SJCRH30 (cell line): Measurements from ENCODE around the gene CRYBB1. TPM values are rescaled to one million over a fixed set of nuclear protein-coding genes. Genes with fewer than 3 reads are reported as not detected.

Experiments
- DNase-seq, 2 experiments: peaks; one replicate each; pipeline ENCODE4 v3.0.0-alpha.2; 2015 to 2020
- H3K27ac ChIP-seq: fragments of 250-450 bp; sonication (Bioruptor Pico); 2 replicates; pipeline ENCODE4 v1.5.1; 2020; ENCODE audit warnings: mild to moderate bottlenecking, moderate library complexity
- H3K27me3 ChIP-seq: fragments of 250-450 bp; sonication (Bioruptor Pico); 2 replicates; pipeline ENCODE4 v1.5.1; 2020; ENCODE audit warnings: mild to moderate bottlenecking, moderate library complexity
- H3K36me3 ChIP-seq: fragments of 250-450 bp; sonication (Bioruptor Pico); 2 replicates; pipeline ENCODE4 v1.5.1; 2020; ENCODE audit warnings: mild to moderate bottlenecking, moderate library complexity
- H3K4me1 ChIP-seq: fragments of 250-450 bp; sonication (Bioruptor Pico); 2 replicates; pipeline ENCODE4 v1.5.1; 2020; ENCODE audit warnings: mild to moderate bottlenecking, moderate library complexity
- H3K4me3 ChIP-seq: fragments of 250-450 bp; sonication (Bioruptor Pico); 2 replicates; pipeline ENCODE4 v1.5.1; 2020; ENCODE audit warnings: mild to moderate bottlenecking, moderate library complexity
- H3K9me3 ChIP-seq: fragments of 250-450 bp; sonication (Bioruptor Pico); replicated peaks from 2 replicates; pipeline ENCODE4 v1.5.1; 2020; ENCODE audit warnings: mild to moderate bottlenecking, moderate library complexity
- total RNA-seq: library from RNA; depleted of rRNA; stranded (reverse); fragments of >200 nt; shearing (Covaris generic); gene quantifications from 2 replicates; pipeline ENCODE4 v1.2.3, GENCODE V29; 2014; rRNA removed

CRYBB1 gene
- 0.30 and 0.48 TPM in 2 replicates for total RNA-seq

- Histone ChIP-seq H3K27me3 (peaks cover 6% of the 10 kb centered on the region), H3K4me1 (peaks cover 23% of the 10 kb centered on the region), H3K27ac (no peak within 1 kb of the TSS), H3K4me3 (no peak within 1 kb of the TSS), H3K9me3 (no peaks in the 10 kb centered on the region), H3K36me3 (no peaks in the 10 kb centered on the region)
- DNase-seq, result no peak
Observed at GRCh38 chr22:26617271-26618199, at the start of gene CRYBB1. Gene CRYBB1 (minus strand): TSS chr22:26618027. CDS start chr22:26616319, 1,708 bp downstream.

- DNase-seq, result no peak
- no peak overlapping the region for H3K27ac ChIP-seq
- H3K4me1 ChIP-seq, result peaks cover 28% of the 10 kb centered on the region; the same call in 1 of the 2 replicates
- H3K36me3 ChIP-seq, result no peaks in the 10 kb centered on the region
- no peak overlapping the region for H3K4me3 ChIP-seq
- no peaks in the 10 kb centered on the region for H3K27me3 ChIP-seq
- no peaks in the 10 kb centered on the region for H3K9me3 ChIP-seq
Observed at GRCh38 chr22:26667140-26667539, 49.3 kb upstream of the CRYBB1 start.

- no peaks in the 10 kb centered on the region for H3K9me3 ChIP-seq
- no peaks in the 10 kb centered on the region for H3K36me3 ChIP-seq
- no peak overlapping the region for H3K4me3 ChIP-seq
- H3K4me1 ChIP-seq, result peaks cover 16% of the 10 kb centered on the region; the same call in 1 of the 2 replicates
- no peak for DNase-seq
- H3K27ac ChIP-seq, result no peak overlapping the region
- no peaks in the 10 kb centered on the region for H3K27me3 ChIP-seq
Observed at GRCh38 chr22:26665813-26666231, 48.0 kb upstream of the CRYBB1 start.

- no peak for DNase-seq
- H3K27me3 ChIP-seq, result no peaks in the 10 kb centered on the region
- H3K4me3 ChIP-seq, result no peak overlapping the region
- no peaks in the 10 kb centered on the region for H3K9me3 ChIP-seq
- no peaks in the 10 kb centered on the region for H3K36me3 ChIP-seq
- H3K4me1 ChIP-seq, result peaks cover 11% of the 10 kb centered on the region; the same call in 1 of the 2 replicates
- H3K27ac ChIP-seq, result no peak overlapping the region
Observed at GRCh38 chr22:26663374-26663923, 45.6 kb upstream of the CRYBB1 start.

- no peak for DNase-seq
- Histone ChIP-seq H3K4me3 (no peak overlapping the region), H3K27me3 (no peaks in the 10 kb centered on the region), H3K9me3 (no peaks in the 10 kb centered on the region), H3K27ac (no peak overlapping the region), H3K36me3 (no peaks in the 10 kb centered on the region), H3K4me1 (peaks cover 13% of the 10 kb centered on the region; the same call in 1 of the 2 replicates)
Observed at GRCh38 chr22:26662160-26662559, 44.3 kb upstream of the CRYBB1 start.

GRCh38 chr22:26660961-26661578 is 43.2 kb upstream of the CRYBB1 start:
- H3K36me3 ChIP-seq, result no peaks in the 10 kb centered on the region
- no peak overlapping the region for H3K27ac ChIP-seq
- H3K9me3 ChIP-seq, result no peaks in the 10 kb centered on the region
- no peaks in the 10 kb centered on the region for H3K27me3 ChIP-seq
- no peak for DNase-seq
- peaks cover 12% of the 10 kb centered on the region; the same call in 1 of the 2 replicates for H3K4me1 ChIP-seq
- no peak overlapping the region for H3K4me3 ChIP-seq

GRCh38 chr22:26660356-26660755 is 42.5 kb upstream of the CRYBB1 start:
- no peak overlapping the region for H3K27ac ChIP-seq
- no peak overlapping the region for H3K4me3 ChIP-seq
- DNase-seq, result no peak
- peaks cover 9% of the 10 kb centered on the region; the same call in 1 of the 2 replicates for H3K4me1 ChIP-seq
- no peaks in the 10 kb centered on the region for H3K36me3 ChIP-seq
- H3K27me3 ChIP-seq, result no peaks in the 10 kb centered on the region
- H3K9me3 ChIP-seq, result no peaks in the 10 kb centered on the region

- Histone ChIP-seq H3K27me3 (no peaks in the 10 kb centered on the region), H3K27ac (0 out of 2 replicates have a peak overlapping the region, but pooled peaks have one; percentile 14)
Observed at GRCh38 chr22:26658671-26659478, 41.0 kb upstream of the CRYBB1 start.

GRCh38 chr22:26658161-26658560 is 40.3 kb upstream of the CRYBB1 start:
- H3K27me3 ChIP-seq, result no peaks in the 10 kb centered on the region
- H3K36me3 ChIP-seq, result no peaks in the 10 kb centered on the region
- DNase-seq, result no peak
- H3K9me3 ChIP-seq, result no peaks in the 10 kb centered on the region
- H3K4me1 ChIP-seq, result peaks cover 14% of the 10 kb centered on the region
- peak overlapping the region; percentile 38 for H3K4me3 ChIP-seq
- H3K27ac ChIP-seq, result 0 out of 2 replicates have a peak overlapping the region, but pooled peaks have one; percentile 14

More at GRCh38 chr22:26658671-26659478, 41.0 kb upstream of the CRYBB1 start:
- DNase-seq, result peak; percentile 85 to 87
- H3K4me3 ChIP-seq, result peak overlapping the region; percentile 38
- H3K4me1 ChIP-seq, result peaks cover 19% of the 10 kb centered on the region
- no peaks in the 10 kb centered on the region for H3K36me3 ChIP-seq
- no peaks in the 10 kb centered on the region for H3K9me3 ChIP-seq

GRCh38 chr22:26656891-26657851 is 39.3 kb upstream of the CRYBB1 start, which contains the start of gene MIAT:
Gene MIAT (plus strand): TSS chr22:26657588.
- no peaks in the 10 kb centered on the region for H3K9me3 ChIP-seq
- no peaks in the 10 kb centered on the region for H3K36me3 ChIP-seq
- H3K4me3 ChIP-seq, result peak within 1 kb of the TSS; percentile 48
- DNase-seq, result peak in 1 of 2 experiments; percentile 32
- H3K27ac ChIP-seq, result 0 out of 2 replicates have a peak within 1 kb of the TSS, but pooled peaks have one; percentile 14
- no peaks in the 10 kb centered on the region for H3K27me3 ChIP-seq
- peaks cover 13% of the 10 kb centered on the region for H3K4me1 ChIP-seq

GRCh38 chr22:26651815-26652214 is 34.0 kb upstream of the CRYBB1 start:
- Histone ChIP-seq H3K36me3 (no peaks in the 10 kb centered on the region), H3K4me1 (peaks cover 16% of the 10 kb centered on the region), H3K27ac (no peak overlapping the region), H3K4me3 (no peak overlapping the region), H3K27me3 (no peaks in the 10 kb centered on the region; the same call in 1 of the 2 replicates), H3K9me3 (no peaks in the 10 kb centered on the region)
- DNase-seq, result no peak

- Histone ChIP-seq H3K9me3 (no peaks in the 10 kb centered on the region), H3K27ac (no peak overlapping the region), H3K4me3 (no peak overlapping the region), H3K4me1 (peaks cover 23% of the 10 kb centered on the region), H3K27me3 (no peaks in the 10 kb centered on the region; the same call in 1 of the 2 replicates), H3K36me3 (no peaks in the 10 kb centered on the region)
- DNase-seq, result no peak
Observed at GRCh38 chr22:26650722-26651421, 33.0 kb upstream of the CRYBB1 start.
